Fibroblast of skin of left quadriceps (primary cell): ENCODE data around the gene CDK19.
"Not testable (repeated sequence)": the region's sequence is repeated elsewhere in the genome, so short reads cannot be mapped to it uniquely, and the experiment has no call there.

Experiments used
- DNase-seq, 2 experiments: peaks; one replicate each; pipeline ENCODE4 v3.0.0-alpha.2; 2013; ENCODE audit warnings: low read depth in 2 of 2

CDK19 gene

GRCh38 chr6:110815411-110816409, at the start of gene CDK19:
Gene CDK19 (minus strand): TSS chr6:110815469. CDS start chr6:110815136, 333 bp downstream.
- DNase-seq: peak; percentile 97

DNA sequence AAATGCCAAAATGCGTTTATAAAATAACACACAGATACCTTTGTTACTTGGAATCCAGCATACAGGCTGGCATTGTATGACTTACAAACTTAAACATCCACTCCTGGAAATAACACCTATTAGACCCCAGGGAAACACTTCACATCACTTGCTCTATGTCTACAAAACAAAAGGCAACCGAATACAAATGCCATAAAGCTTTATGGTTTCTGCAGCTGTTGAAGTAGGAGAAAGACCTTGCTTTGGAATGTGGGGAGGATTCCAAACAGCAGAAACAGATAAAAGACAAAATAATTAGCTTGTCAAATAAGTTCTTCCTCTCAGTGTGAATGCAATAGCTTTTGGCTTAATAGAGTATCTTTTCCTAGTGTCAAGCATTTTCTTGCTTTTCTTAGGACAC, 49.6 kb upstream of the CDK19 start:
- no peak for DNase-seq

DNA sequence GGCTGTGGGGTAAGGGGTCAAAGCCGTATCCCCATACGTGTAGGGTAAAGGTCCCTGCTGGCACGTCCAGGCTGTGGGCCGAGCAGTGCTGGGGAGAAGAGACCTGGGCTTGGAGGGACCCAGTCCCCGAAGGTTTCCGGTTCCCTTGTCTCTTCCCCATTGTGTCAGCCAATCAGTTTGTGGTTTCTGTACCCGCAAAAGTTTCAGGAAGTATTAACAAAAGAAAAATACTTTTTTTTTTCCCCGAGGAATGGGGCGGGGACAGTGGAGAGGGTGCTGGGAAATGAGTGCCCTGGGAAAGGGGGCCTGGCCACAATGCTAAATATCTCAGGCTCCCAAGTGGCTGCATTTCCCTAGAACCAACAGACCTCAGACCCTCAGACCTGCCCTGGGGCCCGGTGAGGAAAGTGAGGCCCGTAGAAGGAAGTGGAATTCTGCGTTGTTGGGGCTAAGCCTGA, 44.1 kb upstream of the CDK19 start:
- no peak for DNase-seq

DNA sequence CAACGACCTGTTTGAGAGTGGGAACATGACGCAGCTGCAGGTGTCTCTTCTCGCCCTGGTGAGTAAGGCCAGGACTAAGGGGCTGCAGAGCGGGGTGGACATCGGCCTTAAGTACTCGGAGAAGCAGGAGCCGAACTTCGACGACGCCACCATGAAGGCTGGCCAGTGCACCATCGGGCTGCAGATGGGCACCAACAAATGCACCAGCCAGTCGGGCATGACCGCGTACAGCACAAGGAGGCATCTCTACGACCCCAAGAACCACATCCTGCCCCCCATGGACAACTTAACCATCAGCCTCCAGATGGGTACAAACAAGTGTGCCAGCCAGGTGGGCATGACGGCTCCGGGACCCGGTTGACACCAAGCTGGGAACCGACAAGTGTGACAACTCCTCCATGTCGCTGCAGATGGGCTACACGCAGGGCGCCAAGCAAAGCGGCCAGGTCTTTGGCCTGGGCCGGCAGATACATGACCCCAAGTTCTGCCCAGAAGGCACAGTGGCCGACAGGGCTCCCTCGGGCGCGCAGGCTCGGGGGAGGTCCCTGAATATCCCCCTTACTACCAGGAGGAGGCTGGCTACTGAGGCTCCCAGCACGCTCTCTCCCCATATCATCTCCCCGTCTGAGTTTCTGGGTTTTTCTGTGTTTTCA, 43.4 kb upstream of the CDK19 start:
- DNase-seq: no peak

- DNase-seq: no peak
These were observed 42.7 kb upstream of the CDK19 start for GRCh38 chr6:110858016-110858415.

DNA sequence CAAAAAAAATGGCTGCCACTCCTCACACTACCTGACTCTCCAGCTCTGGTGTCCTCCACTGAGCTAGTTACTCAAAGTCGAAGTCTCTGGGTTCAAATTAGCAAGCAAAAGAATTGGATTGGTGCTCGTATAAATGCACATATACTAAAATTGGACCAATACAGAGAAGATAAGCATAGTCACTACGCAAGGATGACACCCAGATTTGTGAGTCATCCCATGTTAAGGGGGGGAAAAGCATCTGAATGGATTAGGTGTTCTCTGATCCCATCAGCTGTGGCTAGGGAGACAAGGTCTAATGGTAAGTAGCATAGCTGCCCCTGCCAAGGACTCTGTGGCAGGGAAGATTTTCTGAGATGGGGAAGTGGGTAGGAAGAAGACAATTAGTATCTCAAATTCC, 41.0 kb upstream of the CDK19 start:
- DNase-seq: no peak

DNA sequence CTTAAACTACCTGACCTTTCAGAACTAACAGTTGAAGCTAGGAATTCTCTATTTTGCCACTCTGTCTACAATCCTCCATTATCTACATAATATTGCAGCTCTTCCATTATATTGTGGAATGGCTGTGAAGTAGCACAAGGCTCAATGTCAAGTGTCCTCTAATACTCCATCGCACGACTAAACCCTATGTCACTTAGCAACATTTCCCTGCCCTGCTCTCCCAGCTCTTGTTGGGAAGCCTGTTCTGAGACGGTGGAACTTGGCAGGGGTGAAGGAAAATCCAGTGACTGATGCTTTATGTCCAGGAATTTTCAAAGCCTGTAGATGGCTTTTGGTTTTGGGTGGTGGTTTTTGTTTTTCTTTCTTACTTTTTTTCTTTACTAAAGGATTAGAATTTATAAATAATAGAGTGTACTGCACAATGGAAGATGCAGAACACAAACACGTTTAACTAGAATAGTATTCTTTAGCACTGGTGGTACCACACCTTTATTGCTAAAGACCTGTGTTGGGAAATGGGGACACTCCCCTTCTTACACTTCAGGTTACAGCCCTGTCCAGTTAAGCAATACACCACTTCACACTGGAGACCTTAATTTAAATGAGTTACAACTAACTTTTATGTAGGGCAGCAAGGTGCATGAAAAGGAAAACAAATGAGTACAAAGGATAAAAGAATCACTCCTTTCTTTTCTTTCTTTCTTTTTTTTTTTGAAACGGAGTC, 38.6 kb upstream of the CDK19 start:
- no peak for DNase-seq

DNA sequence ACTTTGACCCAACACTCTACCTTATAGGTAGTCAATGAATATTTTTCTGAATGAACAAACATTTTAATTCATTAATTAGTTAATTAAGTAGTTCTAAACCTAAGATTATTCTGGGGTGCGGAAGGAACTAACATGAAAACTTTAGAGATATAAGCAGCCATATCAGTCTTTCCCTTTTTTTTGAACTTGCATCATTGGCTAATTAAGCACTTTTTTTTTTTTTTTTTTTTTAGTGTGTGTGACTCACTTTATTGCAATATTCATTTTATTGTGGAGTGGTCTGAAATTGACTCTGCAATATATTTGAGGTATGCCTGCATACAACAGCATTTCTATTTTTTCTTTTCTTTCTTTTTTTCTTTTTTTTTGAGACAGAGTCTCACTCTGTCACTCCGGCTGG, 37.5 kb upstream of the CDK19 start:
- no peak for DNase-seq

DNA sequence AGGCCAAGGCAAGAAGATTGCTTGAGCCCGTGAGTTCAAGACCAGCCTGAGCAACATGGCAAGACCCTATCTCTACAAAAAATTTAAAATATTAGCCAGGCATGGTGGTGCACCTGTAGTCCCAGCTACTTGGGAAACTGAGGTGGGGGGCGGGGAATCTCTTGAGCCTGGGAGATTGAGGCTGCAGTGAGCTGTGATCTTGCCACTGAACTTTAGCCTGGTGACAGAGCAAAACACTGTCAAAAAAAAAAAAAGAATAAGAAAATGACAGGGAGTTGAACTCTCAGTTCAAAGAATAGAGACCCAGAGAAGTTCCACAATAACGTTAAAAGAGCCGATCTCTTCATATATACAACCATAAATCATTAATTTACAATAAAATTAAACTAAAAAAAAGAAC, 34.5 kb upstream of the CDK19 start:
- no peak for DNase-seq

- no peak for DNase-seq
These were observed 26.0 kb upstream of the CDK19 start for GRCh38 chr6:110841266-110841665.

DNA sequence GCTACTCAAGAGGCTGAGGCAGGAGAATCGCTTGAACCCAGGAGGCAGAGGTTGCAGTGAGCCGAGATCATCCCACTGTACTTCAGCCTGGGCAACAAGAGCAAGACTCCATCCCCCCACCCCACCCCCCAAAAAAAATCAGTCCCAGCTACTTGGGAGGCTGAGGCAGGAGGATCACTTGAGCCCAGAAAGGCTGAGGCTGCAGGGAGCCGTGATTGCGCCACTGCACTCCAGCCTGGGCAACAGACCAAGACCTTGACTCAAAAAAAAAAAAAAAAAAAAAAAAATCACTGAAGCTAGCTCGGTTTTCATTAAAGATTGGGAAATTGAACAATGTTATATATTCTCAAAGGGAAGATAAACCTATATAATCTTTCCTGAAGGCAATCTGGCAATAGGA, 20.5 kb upstream of the CDK19 start:
- DNase-seq: not testable (repeated sequence)

GRCh38 chr6:110833831-110834230, 18.6 kb upstream of the CDK19 start:
- no peak for DNase-seq

DNA sequence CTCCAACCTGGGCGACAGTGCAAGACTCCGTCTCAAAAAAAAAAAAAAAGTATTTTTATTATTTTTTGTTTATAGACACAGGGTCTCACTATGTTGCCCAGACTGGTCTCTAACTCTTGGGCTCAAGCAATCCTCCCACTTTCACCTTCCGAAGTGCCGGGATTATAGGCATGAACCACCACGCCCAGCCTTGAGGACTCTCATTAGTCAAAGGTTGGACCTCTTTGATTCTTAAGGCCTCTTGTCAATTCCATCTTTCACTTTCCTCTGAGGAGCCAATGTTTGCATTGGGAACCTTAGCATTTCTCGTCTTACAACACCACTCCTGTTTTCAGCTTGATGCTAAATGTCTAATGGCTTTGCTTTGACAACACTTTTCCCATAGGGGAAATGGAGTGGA, 16.1 kb upstream of the CDK19 start:
- no peak for DNase-seq

DNA sequence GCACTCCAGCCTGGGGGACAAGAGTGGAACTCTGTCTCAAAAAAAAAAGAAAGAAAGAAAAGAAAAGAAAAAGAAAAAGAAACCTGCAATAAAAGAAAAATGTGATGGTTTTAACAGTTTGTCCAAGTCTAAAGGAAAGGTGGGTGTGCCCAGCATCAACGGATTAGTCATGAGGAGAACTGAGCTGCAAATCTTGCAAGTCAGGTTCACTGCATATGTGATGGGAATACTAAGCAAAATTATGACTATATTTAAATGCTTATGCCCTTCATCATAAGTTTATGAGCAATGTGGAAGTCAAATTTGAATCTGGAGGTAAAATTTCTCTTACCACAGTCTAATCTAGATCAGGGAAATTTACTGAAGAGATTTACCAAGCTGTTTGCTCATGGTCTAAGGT, 13.1 kb upstream of the CDK19 start:
- DNase-seq: no peak

- DNase-seq: no peak
These were observed 11.2 kb upstream of the CDK19 start for GRCh38 chr6:110826236-110827129.

- no peak for DNase-seq
These were observed 7.9 kb upstream of the CDK19 start for GRCh38 chr6:110823146-110823545.

DNA sequence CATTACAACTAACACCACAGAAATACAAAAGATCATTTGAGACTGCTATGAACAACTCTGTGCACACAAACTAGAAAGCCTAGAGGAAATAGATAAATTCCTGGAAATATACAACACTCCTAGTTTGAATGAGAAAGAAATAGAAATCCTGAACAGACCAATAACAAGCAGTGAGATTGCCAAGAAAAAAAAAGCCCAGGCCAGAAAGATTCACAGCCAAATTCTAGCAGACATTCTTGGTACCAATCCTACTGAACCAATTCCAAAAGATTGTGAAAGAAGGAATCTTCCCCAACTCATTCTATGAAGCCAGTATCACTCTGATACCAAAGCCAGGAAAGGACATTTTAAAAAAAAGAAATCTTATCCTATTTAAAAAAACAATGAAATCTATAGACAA, 7.0 kb upstream of the CDK19 start:
- DNase-seq: no peak

DNA sequence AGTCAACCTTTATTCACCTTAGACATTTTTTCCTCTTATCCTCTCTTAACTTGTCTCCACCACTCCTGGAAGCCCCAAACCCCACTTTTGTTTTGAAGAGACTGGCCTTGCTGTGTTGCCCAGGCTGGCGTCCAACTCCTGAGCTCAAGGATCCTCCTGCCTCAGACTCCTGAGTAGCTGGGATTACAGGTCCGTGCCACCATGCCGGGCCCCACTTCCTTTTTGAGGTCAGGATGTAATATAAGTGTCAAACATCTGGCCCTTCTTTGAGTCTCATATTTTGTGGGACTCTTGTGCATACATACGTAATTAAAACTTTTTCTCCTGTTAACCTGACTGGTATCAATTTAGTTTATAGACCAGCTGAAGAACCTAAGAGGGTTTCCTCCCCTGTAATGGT, 1.4 kb upstream of the CDK19 start:
- no peak for DNase-seq

DNA sequence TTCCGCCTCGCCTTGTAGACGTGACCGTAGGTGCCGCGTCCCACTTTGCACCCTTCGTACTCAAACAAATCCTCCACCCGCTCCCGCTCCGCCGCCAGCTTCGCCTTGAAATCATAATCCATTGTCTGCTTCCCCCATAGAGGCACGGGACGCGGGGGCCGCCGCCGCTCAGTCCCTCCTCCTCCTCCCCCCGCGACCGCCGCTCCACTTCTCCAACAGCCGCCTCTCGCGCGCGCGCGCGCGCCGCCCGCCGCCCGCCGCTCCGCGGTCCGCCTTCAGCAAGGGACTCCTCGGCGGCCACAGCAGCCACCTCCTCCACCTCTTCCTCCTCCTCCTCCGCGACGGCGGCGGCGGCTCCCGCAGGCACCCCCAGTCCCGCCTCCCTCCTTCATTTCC, 256 bp downstream of the CDK19 start:
- DNase-seq: no peak

DNA sequence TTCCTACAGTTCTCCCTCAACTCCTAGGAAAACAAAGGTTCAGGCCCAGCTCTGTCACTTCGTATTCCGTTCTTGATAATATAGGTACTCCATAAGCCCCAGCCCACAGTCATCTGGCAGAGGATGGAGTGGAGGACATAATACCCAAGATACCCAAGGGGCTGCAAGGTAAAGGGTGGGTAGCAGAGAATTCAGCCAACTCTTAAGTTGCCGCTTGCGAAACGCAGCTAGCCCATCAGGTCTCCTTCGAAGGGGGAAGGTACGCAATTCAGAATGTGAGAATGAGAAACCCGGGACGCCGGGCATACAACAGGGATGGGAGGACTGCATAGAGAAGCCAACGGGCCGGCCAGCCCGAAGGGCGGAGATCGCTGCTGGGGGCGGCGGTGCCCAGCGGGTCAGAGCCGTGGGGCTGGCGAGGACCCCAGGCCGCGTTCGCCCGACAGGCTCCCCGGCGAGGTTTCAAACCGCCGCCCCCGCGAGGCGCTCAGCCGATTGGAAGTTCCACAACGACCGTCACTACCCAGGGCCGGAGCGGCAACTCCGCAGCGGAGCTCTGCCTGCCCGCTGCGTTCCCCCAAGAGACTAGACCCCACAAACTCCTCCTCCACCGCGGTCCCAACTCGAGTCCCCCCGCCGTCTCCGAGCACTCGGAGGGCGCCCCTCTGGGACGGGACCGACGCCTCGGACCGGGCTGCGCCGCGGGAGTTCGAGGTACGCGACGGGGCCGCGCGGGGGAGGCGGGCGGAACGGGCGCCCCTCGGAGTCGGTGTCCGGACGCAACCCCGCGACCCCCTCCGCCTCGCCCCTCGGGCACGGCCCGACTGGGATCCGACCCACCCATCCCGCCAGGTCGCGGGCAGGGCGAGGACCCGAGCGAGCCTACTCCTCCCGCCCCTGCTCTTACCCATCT, 911 bp downstream of the CDK19 start:
- no peak for DNase-seq
